ENCODE data around the gene GPR15LG.
"Not testable (repeated sequence)": the region's sequence is repeated elsewhere in the genome, so short reads cannot be mapped to it uniquely, and the experiment has no call there.

DNA sequence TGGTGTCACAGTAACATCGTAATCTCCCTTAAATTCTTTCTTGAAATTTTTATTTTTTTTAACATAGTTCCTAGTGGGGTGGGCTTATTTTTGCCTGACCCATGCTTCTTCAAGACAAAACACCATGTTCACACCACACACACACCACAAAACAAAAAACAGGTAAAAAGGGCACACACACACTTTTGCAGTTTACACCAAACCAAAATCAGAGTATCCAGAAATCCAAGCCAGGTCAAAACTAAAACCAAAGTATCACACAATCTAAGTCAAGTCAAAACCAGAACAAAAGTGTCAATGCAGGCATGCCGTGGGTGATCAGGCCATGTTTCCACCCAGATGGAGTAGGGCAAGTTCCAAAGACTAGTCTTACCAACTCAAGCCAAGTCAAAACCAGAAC, 2.4 kb upstream of the GPR15LG start:
- TF ChIP-seq EZH2 (IDR thresholded peaks at IDR 0.05; ENCODE audit: insufficient read depth, poor library complexity, severe bottlenecking); EZH2phosphoT487 (IDR thresholded peaks at IDR 0.05; ENCODE audit: insufficient read depth, low read depth): not testable (repeated sequence)
